Activated CD4-positive, alpha-beta memory T cell treated with anti-CD3 and anti-CD28 coated beads for 36 hours (primary cell): ENCODE data around the gene MYBPH. TPM values are rescaled to one million over a fixed set of nuclear protein-coding genes. Genes with fewer than 3 reads are reported as not detected.
A peak's percentile ranks its signal among the peaks of the same experiment; 100 is the strongest.

Experiments used
- CTCF ChIA-PET: fragments of 350-600 bp; sonication (Branson Sonifier 250); formaldehyde crosslinking; loops from one replicate; lab custom pipeline; 2021; ENCODE audit warnings: antibody characterized with exemption, inconsistent platforms; lab: Charles Lee
- POLR2A ChIA-PET: fragments of 350-600 bp; sonication (Branson Sonifier 250); formaldehyde crosslinking; loops from one replicate; lab custom pipeline; 2021; ENCODE audit warnings: antibody characterized with exemption; lab: Charles Lee
- DNase-seq: peaks from one replicate; pipeline ENCODE4 v3.0.0-alpha.2; 2020
- H3K27ac Mint-ChIP-seq: one replicate; pipeline ENCODE4 v1.8.0; 2021; ENCODE audit warnings: mixed read lengths
- H3K27me3 Mint-ChIP-seq: one replicate; pipeline ENCODE4 v1.8.0; 2021; ENCODE audit warnings: mixed read lengths
- H3K36me3 Mint-ChIP-seq: one replicate; pipeline ENCODE4 v1.8.0; 2021; ENCODE audit warnings: mixed read lengths
- H3K4me1 Mint-ChIP-seq: one replicate; pipeline ENCODE4 v1.8.0; 2021; ENCODE audit warnings: low read depth, mixed read lengths
- H3K4me3 Mint-ChIP-seq: one replicate; pipeline ENCODE4 v1.8.0; 2021; ENCODE audit warnings: mild to moderate bottlenecking, mixed read lengths
- H3K9me3 Mint-ChIP-seq: one replicate; pipeline ENCODE4 v1.8.0; 2021; ENCODE audit warnings: mixed read lengths
- intact Hi-C: fragments of 100-400 bp; cut with micrococcal nuclease; formaldehyde crosslinking; loops from one replicate; pipeline ENCODE4 v1.15.1; 2023
- total RNA-seq, 2 experiments: library from RNA; stranded (reverse); gene quantifications; one replicate each; pipeline ENCODE4 v1.2.3, GENCODE V29; 2021

The MYBPH gene
- total RNA-seq, 2 experiments from 2014 or later, result not detected

DNA sequence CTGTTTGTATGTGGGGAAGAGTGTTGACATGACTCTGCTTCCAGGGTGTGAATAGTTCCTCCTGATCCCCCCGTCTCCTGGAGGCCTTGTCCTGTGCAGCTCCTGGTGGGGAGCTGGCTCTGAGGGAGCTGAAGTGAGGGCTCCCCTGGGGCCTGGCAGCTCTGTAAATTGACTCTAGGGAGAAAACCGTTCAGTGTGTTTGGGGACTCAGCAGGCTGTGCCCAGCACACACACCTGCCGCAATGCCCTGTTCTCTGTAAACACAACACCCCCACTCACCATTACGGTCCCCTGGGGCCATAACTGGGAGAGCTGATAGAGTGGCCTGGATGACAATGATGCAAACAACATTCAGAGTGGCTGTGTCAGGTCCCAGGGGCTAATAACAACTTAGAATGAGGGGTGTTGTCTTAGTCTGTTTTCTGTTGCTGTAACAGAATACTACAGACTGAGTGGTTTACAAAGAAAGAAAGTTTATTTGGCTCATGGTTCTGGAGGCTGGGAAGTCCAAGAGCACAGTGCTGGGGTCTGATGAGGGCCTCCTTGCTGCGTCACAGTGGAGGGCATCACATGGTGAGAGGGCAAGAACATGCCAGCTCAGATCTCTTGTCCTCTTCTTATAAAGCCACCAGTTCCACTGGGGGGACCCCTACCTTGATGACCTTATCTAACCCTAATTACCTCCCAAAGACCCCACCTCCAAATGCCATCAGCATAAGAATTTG, 32.8 kb downstream of the MYBPH start:
- peaks cover 3% of the 10 kb centered on the region for H3K9me3 Mint-ChIP-seq
- H3K36me3 Mint-ChIP-seq, result no peaks in the 10 kb centered on the region
- CTCF ChIA-PET, result no interaction called here
- H3K4me1 Mint-ChIP-seq, result no peaks in the 10 kb centered on the region
- no peak overlapping the region for H3K27ac Mint-ChIP-seq
- no peak overlapping the region for H3K4me3 Mint-ChIP-seq
- DNase-seq, result no peak
- H3K27me3 Mint-ChIP-seq, result no peaks in the 10 kb centered on the region
- POLR2A ChIA-PET, result no interaction called here
- intact Hi-C loops, result no loop called here

DNA sequence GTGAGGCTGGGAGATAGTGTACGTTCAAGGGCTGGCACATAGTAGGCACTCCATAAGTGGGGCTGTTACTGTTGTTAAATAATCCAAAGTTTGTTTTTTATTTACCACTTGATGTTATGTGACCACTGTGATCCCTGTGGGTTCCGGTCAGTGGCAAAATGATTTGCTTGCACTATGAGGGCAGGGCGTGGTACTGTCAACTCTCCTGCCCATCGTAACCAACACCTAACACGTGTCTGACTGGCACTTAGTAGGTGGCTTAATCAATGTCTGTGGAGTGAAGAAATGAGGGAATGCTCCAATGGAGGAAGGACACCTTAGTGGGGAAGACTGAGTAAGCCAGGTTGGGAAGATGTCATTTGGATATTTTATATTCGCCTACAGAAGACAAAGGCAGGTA, 33.5 kb downstream of the MYBPH start:
- H3K4me1 Mint-ChIP-seq, result no peaks in the 10 kb centered on the region
- H3K4me3 Mint-ChIP-seq, result no peak overlapping the region
- H3K9me3 Mint-ChIP-seq, result peaks cover 3% of the 10 kb centered on the region
- no peak overlapping the region for H3K27ac Mint-ChIP-seq
- ChIA-PET CTCF (no interaction called here), POLR2A (no interaction called here)
- H3K27me3 Mint-ChIP-seq, result peaks cover under 1% of the 10 kb centered on the region
- DNase-seq, result no peak
- H3K36me3 Mint-ChIP-seq, result no peaks in the 10 kb centered on the region
- intact Hi-C loops, result no loop called here

DNA sequence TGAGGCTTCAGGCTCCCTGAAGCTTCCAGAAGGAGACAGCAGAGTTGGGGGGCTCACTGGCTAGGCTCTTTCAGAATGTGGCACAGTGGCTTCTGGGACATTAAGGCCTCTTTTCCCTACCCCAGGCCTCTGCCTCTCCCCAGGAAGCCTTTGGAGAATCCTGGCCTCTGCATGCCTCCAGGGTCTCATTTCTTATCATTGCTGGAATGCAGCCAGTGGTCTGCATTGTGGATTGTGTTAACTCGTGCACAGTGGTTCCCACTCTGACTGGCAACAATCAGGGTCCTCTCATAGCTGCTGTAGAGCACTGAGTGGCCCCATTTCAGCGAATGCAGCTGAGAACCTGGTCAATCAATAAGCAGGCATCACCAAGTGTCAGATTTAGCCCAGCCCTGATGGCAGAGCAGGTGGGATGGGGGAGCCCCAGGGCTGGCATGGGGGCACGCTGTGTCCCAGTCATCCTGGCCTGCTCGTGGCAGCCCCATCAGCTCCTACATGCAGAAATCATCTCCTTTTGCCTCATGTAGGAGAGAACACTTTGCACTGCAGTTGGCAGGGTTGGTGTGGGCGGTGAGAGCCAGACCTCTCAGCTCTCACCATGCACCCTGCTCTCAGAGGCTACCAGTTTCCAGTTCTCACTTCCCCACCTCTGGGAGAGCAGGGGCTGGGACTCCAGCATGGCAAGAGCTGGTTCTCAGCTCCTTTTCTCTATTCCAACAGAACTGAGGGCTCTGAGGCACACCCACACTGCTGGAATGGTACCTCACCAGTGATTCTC, 34.7 kb downstream of the MYBPH start:
- no peak overlapping the region for H3K27ac Mint-ChIP-seq
- no peak for DNase-seq
- ChIA-PET POLR2A (no interaction called here), CTCF (interaction anchor here (1.1 to 1.2 kb wide), 2 partner anchors 75 to 102 kb away, joined by 3 to 5 read pairs; no protein-coding TSS in a partner anchor)
- H3K36me3 Mint-ChIP-seq, result no peaks in the 10 kb centered on the region
- H3K4me3 Mint-ChIP-seq, result no peak overlapping the region
- intact Hi-C loops, result no loop called here
- H3K27me3 Mint-ChIP-seq, result peaks cover 4% of the 10 kb centered on the region
- H3K9me3 Mint-ChIP-seq, result peaks cover 3% of the 10 kb centered on the region
- peaks cover 3% of the 10 kb centered on the region for H3K4me1 Mint-ChIP-seq

DNA sequence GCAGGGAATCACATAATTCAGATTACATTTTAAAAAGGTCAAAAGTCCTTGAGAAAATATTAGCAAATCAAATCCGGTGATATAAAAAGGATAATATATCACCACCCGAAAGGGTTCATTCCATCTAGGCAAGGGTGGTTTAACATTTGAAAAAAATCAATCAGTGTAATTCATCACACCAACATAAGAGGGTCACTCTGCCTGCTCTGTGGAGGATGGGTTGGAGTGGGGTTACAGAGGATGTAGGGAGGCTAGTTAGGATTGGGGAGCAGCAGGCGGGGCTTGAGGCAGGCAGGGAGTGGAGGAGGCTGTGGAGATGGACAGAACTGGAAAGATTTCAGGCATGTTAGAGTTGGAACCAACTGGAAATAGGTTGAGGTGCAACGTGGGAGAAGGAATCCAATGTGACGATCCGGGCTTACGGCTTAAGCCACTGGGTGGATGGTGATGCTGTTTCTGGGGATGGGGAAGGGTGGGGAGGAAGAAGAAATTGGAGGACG, 35.6 kb downstream of the MYBPH start:
- no peak for DNase-seq
- H3K4me3 Mint-ChIP-seq, result no peak overlapping the region
- H3K9me3 Mint-ChIP-seq, result peaks cover 3% of the 10 kb centered on the region
- intact Hi-C loops, result no loop called here
- H3K4me1 Mint-ChIP-seq, result peaks cover 5% of the 10 kb centered on the region
- no peak overlapping the region for H3K27ac Mint-ChIP-seq
- H3K27me3 Mint-ChIP-seq, result peaks cover 4% of the 10 kb centered on the region
- no peaks in the 10 kb centered on the region for H3K36me3 Mint-ChIP-seq
- ChIA-PET CTCF (no interaction called here), POLR2A (no interaction called here)

DNA sequence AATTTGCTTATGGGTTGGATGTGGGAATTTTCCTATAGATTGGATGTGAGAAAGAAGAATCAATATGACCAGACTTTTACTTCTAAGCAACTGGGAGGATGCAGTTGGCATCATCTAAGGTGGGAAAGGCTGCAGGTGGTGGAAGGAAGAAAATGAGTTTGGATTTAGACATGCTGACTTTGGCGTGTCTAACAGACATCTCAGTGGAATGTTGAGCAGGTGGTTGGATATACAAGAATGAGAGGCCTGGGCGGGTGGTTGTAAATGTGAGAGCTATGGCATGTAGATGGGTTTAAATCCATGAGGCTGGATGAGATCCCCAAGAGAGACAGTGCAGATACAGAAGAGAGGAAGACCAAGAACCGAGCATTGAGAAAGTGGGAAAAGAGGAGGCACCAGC, 37.6 kb downstream of the MYBPH start:
- Mint-ChIP-seq H3K4me1 (peaks cover 5% of the 10 kb centered on the region), H3K9me3 (no peaks in the 10 kb centered on the region), H3K27ac (no peak overlapping the region), H3K27me3 (peaks cover 4% of the 10 kb centered on the region), H3K4me3 (no peak overlapping the region), H3K36me3 (no peaks in the 10 kb centered on the region)
- CTCF ChIA-PET, result no interaction called here
- POLR2A ChIA-PET, result no interaction called here
- intact Hi-C loops, result no loop called here
- DNase-seq, result no peak

DNA sequence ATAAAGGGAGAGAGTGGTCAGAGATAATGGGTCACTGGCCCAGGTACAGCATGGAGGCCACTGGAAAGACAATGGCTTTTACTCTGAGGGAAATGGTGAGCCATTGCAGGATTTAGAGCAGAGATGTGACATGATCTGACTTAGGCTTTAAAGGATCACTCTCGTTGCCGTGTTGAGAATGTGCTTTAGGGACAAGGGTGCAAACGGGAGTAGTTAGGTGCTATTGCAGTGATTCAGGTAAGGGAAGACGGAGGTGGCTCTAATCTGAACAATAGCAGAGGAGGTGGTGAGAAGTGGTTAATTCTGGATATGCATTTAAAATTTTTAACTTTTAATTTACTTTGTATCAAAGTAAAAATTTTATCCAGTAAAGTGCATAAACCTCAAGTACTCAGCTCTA, 38.3 kb downstream of the MYBPH start:
- CTCF ChIA-PET, result no interaction called here
- intact Hi-C loops, result no loop called here

DNA sequence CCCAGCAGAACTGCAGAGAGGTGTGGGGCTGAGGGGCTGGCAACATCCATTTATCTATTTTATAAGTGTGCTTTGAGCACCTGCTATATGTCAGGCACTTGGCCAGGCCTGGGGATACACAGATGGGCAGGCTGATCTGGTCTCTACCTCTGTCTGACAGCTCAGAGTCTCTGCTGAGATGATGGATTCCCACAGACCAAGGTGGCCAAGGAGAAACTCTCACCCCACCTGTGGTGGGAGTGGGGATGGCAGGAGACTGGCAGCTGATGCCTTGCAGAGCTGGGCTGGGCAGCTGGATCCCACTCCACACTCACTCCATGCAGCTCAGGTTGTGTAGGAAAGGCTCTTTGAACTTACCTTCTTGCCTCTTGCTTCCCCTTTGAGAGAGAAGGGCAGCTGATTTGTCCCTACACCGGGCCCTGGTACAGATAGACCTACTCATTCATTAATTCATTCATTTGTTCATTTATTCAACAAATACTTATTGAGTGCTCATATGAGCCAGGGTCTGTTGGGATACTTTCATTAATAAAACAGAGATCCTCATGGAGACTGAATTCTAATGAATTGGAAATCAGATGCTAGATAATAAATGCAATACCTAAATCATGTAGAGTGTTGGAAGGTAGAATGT, 39.1 kb downstream of the MYBPH start:
- ChIA-PET POLR2A (no interaction called here), CTCF (no interaction called here)
- Mint-ChIP-seq H3K27ac (no peak overlapping the region), H3K4me1 (peaks cover 5% of the 10 kb centered on the region), H3K36me3 (no peaks in the 10 kb centered on the region), H3K9me3 (no peaks in the 10 kb centered on the region), H3K27me3 (peaks cover 4% of the 10 kb centered on the region), H3K4me3 (no peak overlapping the region)
- no peak for DNase-seq
- intact Hi-C loops, result no loop called here

More for the DNA sequence above, 38.3 kb downstream of the MYBPH start:
- no peak for DNase-seq
- Mint-ChIP-seq H3K36me3 (no peaks in the 10 kb centered on the region), H3K27me3 (peaks cover 4% of the 10 kb centered on the region), H3K4me3 (no peak overlapping the region), H3K4me1 (peaks cover 5% of the 10 kb centered on the region), H3K27ac (no peak overlapping the region), H3K9me3 (no peaks in the 10 kb centered on the region)
- POLR2A ChIA-PET, result no interaction called here

DNA sequence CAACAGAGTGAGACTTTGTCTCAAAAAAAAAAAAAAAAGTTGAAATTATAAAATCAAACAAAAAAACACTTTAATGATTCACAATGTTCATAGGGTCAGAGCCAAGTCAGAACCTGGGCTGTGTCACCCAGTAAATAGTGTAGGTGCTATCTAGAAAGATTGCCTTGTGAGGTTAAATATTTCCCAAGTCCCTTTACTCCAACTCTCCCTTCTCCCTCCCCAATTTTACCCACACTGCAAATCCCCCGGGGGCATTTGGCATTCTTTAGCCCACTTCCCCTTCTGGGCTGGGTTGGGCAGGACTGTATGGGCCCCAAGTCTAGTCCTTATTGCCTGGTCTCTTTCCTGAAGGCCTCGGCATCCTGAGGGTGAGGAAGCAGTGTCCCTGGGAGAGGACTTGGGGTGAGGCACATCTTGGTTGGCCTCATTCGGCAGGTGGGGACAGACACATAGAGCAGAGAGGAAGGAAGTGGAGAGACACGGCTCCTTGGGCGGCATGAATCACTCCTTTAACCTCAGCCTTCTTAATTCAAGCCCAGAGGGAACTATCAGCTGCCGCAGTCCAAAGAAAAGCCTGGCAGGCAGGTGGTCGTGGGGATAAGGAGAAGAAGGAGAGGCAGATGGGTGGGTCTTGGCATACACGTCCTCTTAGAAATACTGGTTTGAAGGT, 39.9 kb downstream of the MYBPH start:
- Mint-ChIP-seq H3K4me3 (no peak overlapping the region), H3K36me3 (no peaks in the 10 kb centered on the region), H3K27ac (no peak overlapping the region), H3K4me1 (peaks cover 5% of the 10 kb centered on the region), H3K27me3 (peaks cover 4% of the 10 kb centered on the region), H3K9me3 (no peaks in the 10 kb centered on the region)
- ChIA-PET CTCF (no interaction called here), POLR2A (no interaction called here)
- intact Hi-C loops, result no loop called here
- peak; percentile 21 for DNase-seq

DNA sequence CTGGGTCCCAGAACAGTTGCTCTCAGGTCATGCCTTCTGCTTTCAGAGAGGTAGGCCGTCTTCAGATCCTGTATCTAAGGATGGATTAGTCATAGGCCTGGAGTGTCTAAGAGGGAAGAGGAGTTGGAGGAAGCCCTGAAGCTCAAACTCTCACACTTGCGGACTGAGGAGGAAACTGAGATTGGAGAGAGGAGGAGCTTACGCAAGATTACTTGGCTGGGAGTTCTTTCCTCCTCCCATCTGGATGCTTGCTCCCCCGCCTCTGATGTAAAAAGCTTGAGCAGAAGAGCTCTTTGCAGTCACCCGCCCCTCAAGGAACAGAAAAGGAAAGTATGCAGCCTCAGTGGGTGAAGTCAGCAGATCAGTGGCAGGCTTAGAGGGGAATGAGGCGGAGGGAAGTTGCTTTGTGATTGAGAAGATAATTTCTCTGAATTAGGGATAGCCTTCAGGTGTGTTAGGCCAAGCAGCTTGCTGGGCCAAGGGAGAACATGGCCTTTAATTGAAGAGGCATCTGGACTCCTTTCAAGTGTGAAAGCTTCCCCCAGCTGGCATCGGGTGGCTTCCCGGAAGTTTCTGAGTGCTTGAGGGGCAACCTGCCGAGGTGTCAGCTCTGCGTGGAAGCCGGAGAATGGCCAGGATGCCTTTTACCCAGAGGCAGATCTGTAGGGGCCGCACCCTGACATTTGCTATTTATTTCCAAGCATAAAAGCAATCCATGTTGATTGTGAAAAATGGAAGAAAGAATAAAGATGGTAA, 41.5 kb downstream of the MYBPH start:
- H3K36me3 Mint-ChIP-seq, result no peaks in the 10 kb centered on the region

DNA sequence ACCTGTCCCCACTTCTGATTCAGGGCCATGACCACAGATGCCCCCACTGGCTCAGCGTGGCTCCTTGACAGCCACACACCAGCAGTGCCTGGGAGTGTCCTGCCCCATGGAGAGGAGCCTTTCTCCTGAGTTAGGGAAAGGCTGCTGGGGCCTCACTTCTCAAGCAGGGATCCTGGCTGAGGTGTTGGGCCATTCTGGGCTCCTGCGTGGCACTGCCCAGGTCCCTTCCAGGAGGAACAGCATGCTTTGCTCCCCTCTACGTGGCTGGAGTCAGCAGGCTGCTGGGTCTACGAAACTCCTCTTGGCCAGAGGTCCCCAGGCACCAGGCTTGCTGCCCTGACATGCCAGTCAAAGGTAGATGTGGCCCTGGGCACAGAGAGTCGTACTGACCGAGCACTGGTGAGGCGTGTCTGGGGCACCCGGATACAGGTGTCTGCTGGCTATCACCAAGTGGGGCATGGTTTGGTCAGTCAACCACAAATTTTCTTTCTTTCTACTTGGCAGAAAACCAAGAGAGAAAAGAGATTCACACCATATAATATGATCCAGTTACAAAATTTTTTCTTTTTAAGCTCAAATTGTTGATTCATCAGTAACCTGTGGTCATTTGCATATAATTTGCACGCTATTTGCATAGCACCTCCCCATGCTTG, 44.0 kb downstream of the MYBPH start:
- Mint-ChIP-seq H3K4me1 (peaks cover 15% of the 10 kb centered on the region), H3K36me3 (no peaks in the 10 kb centered on the region), H3K27me3 (peaks cover 23% of the 10 kb centered on the region), H3K27ac (no peak overlapping the region), H3K4me3 (no peak overlapping the region), H3K9me3 (no peaks in the 10 kb centered on the region)
- intact Hi-C loops, result no loop called here
- ChIA-PET CTCF (interaction anchor here (2.4 kb wide), 1 partner anchor 41 kb away, joined by 9 read pairs; no protein-coding TSS in a partner anchor), POLR2A (no interaction called here)
- no peak for DNase-seq

More for the DNA sequence above, 41.5 kb downstream of the MYBPH start:
- DNase-seq, result no peak
- Mint-ChIP-seq H3K4me1 (peaks cover 5% of the 10 kb centered on the region), H3K9me3 (no peaks in the 10 kb centered on the region), H3K27ac (no peak overlapping the region), H3K27me3 (peaks cover 7% of the 10 kb centered on the region), H3K4me3 (no peak overlapping the region)
- intact Hi-C loops, result no loop called here
- ChIA-PET POLR2A (no interaction called here), CTCF (interaction anchor here (1.2 to 2.4 kb wide), 2 partner anchors 14 to 38 kb away, joined by 3 to 9 read pairs; no protein-coding TSS in a partner anchor)
